ENCODE measurements around the gene PIP5K1B.
"Not testable (repeated sequence)": the region's sequence is repeated elsewhere in the genome, so short reads cannot be mapped to it uniquely, and the experiment has no call there.

The PIP5K1B gene

DNA sequence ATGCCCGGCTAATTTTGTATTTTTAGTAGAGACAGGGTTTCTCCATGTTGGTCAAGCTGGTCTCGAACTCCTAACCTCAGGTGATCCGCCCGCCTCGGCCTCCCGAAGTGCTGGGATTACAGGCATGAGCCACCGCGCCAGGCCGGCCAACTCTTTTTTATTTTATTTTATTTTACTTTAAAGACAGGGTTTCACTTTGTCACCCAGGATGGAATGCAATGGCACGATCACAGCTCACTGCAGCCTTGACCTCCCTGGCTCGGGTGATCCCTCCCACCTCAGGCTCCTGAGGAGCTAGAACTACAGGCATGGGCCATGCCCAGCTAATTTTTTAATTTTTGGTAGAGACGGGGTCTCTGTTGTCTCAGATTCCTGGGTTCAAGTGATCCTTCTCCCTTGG is 345.9 kb downstream of the PIP5K1B start:
- not testable (repeated sequence) for H3K36me3 ChIP-seq (ENCODE audit: control insufficient read depth, insufficient read depth, low read length); H3K27me3 ChIP-seq (ENCODE audit: control insufficient read depth, insufficient read depth, low read length)

DNA sequence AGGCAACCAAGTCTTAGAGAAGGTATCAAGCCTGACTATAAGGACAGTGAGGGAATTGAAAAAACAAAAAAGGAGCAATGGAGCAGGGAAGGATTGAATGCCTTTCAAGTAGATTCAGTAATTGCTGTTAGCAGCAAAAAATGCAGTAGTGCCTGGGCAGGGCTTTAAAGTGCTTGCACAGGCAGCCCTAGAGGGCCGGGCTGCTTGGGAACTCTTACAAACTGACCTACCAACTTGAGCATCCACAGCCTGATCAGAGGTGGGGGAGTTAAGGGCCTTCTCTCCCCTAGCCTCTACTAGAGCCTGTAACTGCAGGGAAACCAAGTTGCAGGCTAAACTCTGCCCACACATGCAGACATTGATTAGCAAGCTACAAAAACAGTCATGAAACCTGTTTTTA is 349.9 kb downstream of the PIP5K1B start:
- no peaks in the 10 kb centered on the region for H3K36me3 ChIP-seq (ENCODE audit: control insufficient read depth, insufficient read depth, low read length)
- H3K27ac ChIP-seq (ENCODE audit: low read depth, low read length): no peak overlapping the region
- H3K27me3 ChIP-seq (ENCODE audit: control insufficient read depth, insufficient read depth, low read length): no peaks in the 10 kb centered on the region
- no peak overlapping the region for H3K4me3 ChIP-seq (ENCODE audit: low read length)
- H3K9ac ChIP-seq (ENCODE audit: low read length): no peak overlapping the region
- H3K4me1 ChIP-seq (ENCODE audit: control insufficient read depth, insufficient read depth, low read length): no peaks in the 10 kb centered on the region

More for the DNA sequence above, 345.9 kb downstream of the PIP5K1B start:
- H3K4me3 ChIP-seq (ENCODE audit: low read length); H3K4me1 ChIP-seq (ENCODE audit: control insufficient read depth, insufficient read depth, low read length); H3K27ac ChIP-seq (ENCODE audit: low read depth, low read length); H3K9ac ChIP-seq (ENCODE audit: low read length): not testable (repeated sequence)

DNA sequence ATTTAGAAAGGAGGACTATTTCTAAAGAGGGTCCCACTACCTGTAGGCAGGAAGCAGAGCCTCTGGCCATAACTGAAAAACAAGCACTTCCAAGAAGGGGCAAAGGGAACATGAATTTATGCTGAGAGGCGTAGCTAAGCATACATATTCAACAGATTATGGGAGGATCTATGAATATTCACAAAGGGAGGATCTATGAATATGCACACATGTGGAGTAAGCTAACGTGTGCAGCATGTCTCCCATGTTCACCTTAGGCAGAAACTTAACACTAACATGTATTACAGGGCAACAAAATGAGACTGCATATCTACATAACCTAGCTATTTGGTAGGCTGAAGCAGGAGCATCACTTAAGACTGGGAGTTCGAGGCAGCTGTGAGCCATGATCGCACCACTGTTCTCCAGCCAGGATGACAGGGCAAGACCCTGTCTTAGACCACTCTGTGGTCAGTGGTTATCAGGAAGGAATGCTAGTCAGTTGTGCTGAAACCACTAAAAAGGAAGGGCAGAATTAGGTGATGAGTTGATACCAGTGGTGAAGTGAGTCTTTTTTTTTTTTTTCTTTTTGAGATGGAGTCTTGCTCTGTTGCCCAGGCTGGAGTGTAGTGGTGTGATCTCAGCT is 351.3 kb downstream of the PIP5K1B start:
- Histone ChIP-seq H3K27me3 (ENCODE audit: control insufficient read depth, insufficient read depth, low read length) (no peaks in the 10 kb centered on the region), H3K4me1 (ENCODE audit: control insufficient read depth, insufficient read depth, low read length) (no peaks in the 10 kb centered on the region), H3K9ac (ENCODE audit: low read length) (no peak overlapping the region), H3K4me3 (ENCODE audit: low read length) (no peak overlapping the region), H3K27ac (ENCODE audit: low read depth, low read length) (no peak overlapping the region), H3K36me3 (ENCODE audit: control insufficient read depth, insufficient read depth, low read length) (no peaks in the 10 kb centered on the region)

DNA sequence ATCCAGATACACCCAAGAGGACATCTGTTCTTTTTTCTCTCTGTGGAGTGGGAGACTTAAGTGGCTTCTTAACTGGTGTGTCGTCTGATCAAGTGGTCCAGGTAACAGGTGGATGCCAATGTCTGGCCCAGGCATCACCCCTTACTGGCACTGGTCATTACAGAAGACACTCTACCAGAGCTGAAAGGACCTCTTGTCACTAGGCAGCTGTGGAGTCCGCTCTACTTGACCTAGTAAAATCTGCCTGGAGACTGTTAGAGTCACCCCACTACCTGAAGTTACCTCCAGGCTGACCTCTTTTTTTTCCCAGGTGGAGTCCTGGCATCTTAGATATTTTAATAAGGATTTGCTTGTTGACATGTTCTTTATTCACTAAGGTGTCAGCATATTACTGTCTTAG is 353.1 kb downstream of the PIP5K1B start:
- Histone ChIP-seq H3K9ac (ENCODE audit: low read length) (no peak overlapping the region), H3K4me1 (ENCODE audit: control insufficient read depth, insufficient read depth, low read length) (no peaks in the 10 kb centered on the region), H3K27me3 (ENCODE audit: control insufficient read depth, insufficient read depth, low read length) (no peaks in the 10 kb centered on the region), H3K36me3 (ENCODE audit: control insufficient read depth, insufficient read depth, low read length) (no peaks in the 10 kb centered on the region), H3K4me3 (ENCODE audit: low read length) (no peak overlapping the region), H3K27ac (ENCODE audit: low read depth, low read length) (no peak overlapping the region)
